Smooth muscle cell (in vitro differentiated cells): Measurements from ENCODE around the gene EFCAB11. TPM values are rescaled to one million over a fixed set of nuclear protein-coding genes. Genes with fewer than 3 reads are reported as not detected.

Experiments used
- DNase-seq: peaks from one replicate; lab custom pipeline; 2025; ENCODE audit not compliant: unreplicated experiment; lab: John Stamatoyannopoulos, UW
- H2AFZ ChIP-seq: fragments of 200-600 bp; sonication (generic); 2 replicates; pipeline ENCODE4 v1.6.0; 2016; ENCODE audit warnings: antibody characterized with exemption, low read depth, mild to moderate bottlenecking
- H3F3A ChIP-seq: fragments of 200-600 bp; sonication (generic); 2 replicates; pipeline ENCODE4 v1.6.0; 2017; ENCODE audit warnings: antibody characterized with exemption, low read depth
- H3K27ac ChIP-seq: fragments of 200-600 bp; sonication (generic); 2 replicates; pipeline ENCODE4 v1.5.1; 2016; ENCODE audit warnings: low read depth, mild to moderate bottlenecking
- H3K27me3 ChIP-seq: fragments of 200-600 bp; sonication (generic); 2 replicates; pipeline ENCODE4 v1.6.1; 2016; ENCODE audit warnings: low read depth, mild to moderate bottlenecking
- H3K36me3 ChIP-seq: fragments of 200-600 bp; sonication (generic); 2 replicates; pipeline ENCODE4 v1.5.1; 2016; ENCODE audit warnings: low read depth
- H3K4me1 ChIP-seq: fragments of 200-600 bp; sonication (generic); 2 replicates; pipeline ENCODE4 v1.5.1; 2016; ENCODE audit warnings: low read depth
- H3K4me2 ChIP-seq: fragments of 200-600 bp; sonication (generic); 2 replicates; pipeline ENCODE4 v1.6.0; 2016; ENCODE audit warnings: mild to moderate bottlenecking
- H3K4me3 ChIP-seq: fragments of 200-600 bp; sonication (generic); 2 replicates; pipeline ENCODE4 v1.5.1; 2016; ENCODE audit warnings: mild to moderate bottlenecking
- H3K79me2 ChIP-seq: fragments of 200-600 bp; sonication (generic); 2 replicates; pipeline ENCODE4 v1.6.0; 2016; ENCODE audit warnings: low read depth, mild to moderate bottlenecking
- H3K9ac ChIP-seq: fragments of 200-600 bp; sonication (generic); 2 replicates; pipeline ENCODE4 v1.6.0; 2016; ENCODE audit warnings: low read depth
- H3K9me3 ChIP-seq: fragments of 200-600 bp; sonication (generic); replicated peaks from 2 replicates; pipeline ENCODE4 v1.5.1; 2016; ENCODE audit warnings: low read depth
- H4K20me1 ChIP-seq: fragments of 200-600 bp; sonication (generic); 2 replicates; pipeline ENCODE4 v1.6.0; 2016; ENCODE audit warnings: low read depth
- WGBS: methylation state at CpG from one replicate; pipeline ENCODE4 v1.1.7; 2016; ENCODE audit warnings: low lambda C conversion rate; 5-methylcytosine and 5-hydroxymethylcytosine counted together
- polyA plus RNA-seq: library from polyadenylated mRNA; unstranded; fragments of >200 nt; fragmentation: Nextera tagmentation; extraction: Ambion mirVana; gene quantifications from 2 replicates; pipeline ENCODE4 v1.2.1, GENCODE V29; 2016
- total RNA-seq: library from RNA; depleted of rRNA; stranded (reverse); fragments of >200 nt; gene quantifications from 2 replicates; pipeline ENCODE4 v1.2.3, GENCODE V29; 2014
- TF ChIP-seq, protein P1 (sequence below): fragments of 200-600 bp; sonication (generic); IDR thresholded peaks from 2 replicates; pipeline ENCODE4 v1.5.1; 2017; ENCODE audit warnings: borderline replicate concordance, mild to moderate bottlenecking, antibody characterized with exemption; ENCODE audit not compliant: insufficient read depth, poor library complexity, severe bottlenecking

The EFCAB11 gene
- total and polyA plus RNA-seq, 2 experiments from 2014 or later, result 3.1 to 9.5 TPM

GRCh38 chr14:89903340-89903952, 51.1 kb downstream of the EFCAB11 start:
- WGBS, result 88% methylated on average over 4 of the region's 4 CpGs
- TF ChIP-seq, protein P1, sequence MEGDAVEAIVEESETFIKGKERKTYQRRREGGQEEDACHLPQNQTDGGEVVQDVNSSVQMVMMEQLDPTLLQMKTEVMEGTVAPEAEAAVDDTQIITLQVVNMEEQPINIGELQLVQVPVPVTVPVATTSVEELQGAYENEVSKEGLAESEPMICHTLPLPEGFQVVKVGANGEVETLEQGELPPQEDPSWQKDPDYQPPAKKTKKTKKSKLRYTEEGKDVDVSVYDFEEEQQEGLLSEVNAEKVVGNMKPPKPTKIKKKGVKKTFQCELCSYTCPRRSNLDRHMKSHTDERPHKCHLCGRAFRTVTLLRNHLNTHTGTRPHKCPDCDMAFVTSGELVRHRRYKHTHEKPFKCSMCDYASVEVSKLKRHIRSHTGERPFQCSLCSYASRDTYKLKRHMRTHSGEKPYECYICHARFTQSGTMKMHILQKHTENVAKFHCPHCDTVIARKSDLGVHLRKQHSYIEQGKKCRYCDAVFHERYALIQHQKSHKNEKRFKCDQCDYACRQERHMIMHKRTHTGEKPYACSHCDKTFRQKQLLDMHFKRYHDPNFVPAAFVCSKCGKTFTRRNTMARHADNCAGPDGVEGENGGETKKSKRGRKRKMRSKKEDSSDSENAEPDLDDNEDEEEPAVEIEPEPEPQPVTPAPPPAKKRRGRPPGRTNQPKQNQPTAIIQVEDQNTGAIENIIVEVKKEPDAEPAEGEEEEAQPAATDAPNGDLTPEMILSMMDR, result no peak
- H3K4me2 ChIP-seq, result no peak overlapping the region
- H2AFZ ChIP-seq, result no peak overlapping the region
- H3K36me3 ChIP-seq, result no peaks in the 10 kb centered on the region
- H3K27me3 ChIP-seq, result no peaks in the 10 kb centered on the region
- H3K4me1 ChIP-seq, result peaks cover 8% of the 10 kb centered on the region
- H3K79me2 ChIP-seq, result no peaks in the 10 kb centered on the region
- no peak overlapping the region for H3K9ac ChIP-seq
- no peak for DNase-seq
- H4K20me1 ChIP-seq, result no peaks in the 10 kb centered on the region
- no peak overlapping the region for H3K4me3 ChIP-seq
- H3K9me3 ChIP-seq, result no peaks in the 10 kb centered on the region
- no peaks in the 10 kb centered on the region for H3F3A ChIP-seq
- H3K27ac ChIP-seq, result no peak overlapping the region

DNA sequence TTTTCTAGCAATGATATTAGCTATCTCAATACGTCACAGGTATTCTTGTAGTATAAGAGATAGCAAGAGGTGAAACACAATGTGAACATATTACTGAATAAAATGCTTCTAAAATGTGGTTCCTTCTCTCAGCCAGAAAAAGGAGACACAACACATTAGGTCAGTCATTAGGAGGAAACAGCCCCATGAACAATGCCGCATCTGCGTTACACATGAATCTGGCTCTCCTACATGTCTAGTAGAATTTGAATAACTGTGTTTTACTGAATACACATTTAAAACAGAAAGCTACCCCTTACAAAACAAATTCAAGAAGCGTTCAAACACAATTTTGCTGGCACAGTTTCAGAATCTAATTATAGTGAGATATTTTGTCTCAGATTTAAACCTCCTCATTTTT, 51.6 kb downstream of the EFCAB11 start:
- no peak for DNase-seq
- Histone ChIP-seq H3K4me3 (no peak overlapping the region), H3F3A (no peaks in the 10 kb centered on the region), H3K9ac (no peak overlapping the region), H3K4me1 (peaks cover 8% of the 10 kb centered on the region), H3K79me2 (no peaks in the 10 kb centered on the region), H3K4me2 (no peak overlapping the region), H4K20me1 (no peaks in the 10 kb centered on the region), H3K9me3 (no peaks in the 10 kb centered on the region), H3K27me3 (no peaks in the 10 kb centered on the region), H3K36me3 (no peaks in the 10 kb centered on the region), H3K27ac (no peak overlapping the region), H2AFZ (no peak overlapping the region)
- TF ChIP-seq, protein P1, result no peak
- 97% methylated on average over 4 of the region's 4 CpGs for WGBS

- 62% methylated on average over 4 of the region's 4 CpGs for WGBS
- Histone ChIP-seq H3K4me2 (peak overlapping the region; percentile 64), H3K36me3 (no peaks in the 10 kb centered on the region), H3K9me3 (no peaks in the 10 kb centered on the region), H3K27ac (peak overlapping the region; percentile 77), H3K27me3 (no peaks in the 10 kb centered on the region), H3F3A (no peaks in the 10 kb centered on the region), H3K4me3 (no peak overlapping the region), H3K4me1 (peaks cover 8% of the 10 kb centered on the region), H4K20me1 (no peaks in the 10 kb centered on the region), H2AFZ (no peak overlapping the region), H3K9ac (peak overlapping the region; percentile 48), H3K79me2 (no peaks in the 10 kb centered on the region)
- TF ChIP-seq, protein P1, result no peak
- DNase-seq, result no peak
These were observed 53.7 kb downstream of the EFCAB11 start for GRCh38 chr14:89900802-89901201.

DNA sequence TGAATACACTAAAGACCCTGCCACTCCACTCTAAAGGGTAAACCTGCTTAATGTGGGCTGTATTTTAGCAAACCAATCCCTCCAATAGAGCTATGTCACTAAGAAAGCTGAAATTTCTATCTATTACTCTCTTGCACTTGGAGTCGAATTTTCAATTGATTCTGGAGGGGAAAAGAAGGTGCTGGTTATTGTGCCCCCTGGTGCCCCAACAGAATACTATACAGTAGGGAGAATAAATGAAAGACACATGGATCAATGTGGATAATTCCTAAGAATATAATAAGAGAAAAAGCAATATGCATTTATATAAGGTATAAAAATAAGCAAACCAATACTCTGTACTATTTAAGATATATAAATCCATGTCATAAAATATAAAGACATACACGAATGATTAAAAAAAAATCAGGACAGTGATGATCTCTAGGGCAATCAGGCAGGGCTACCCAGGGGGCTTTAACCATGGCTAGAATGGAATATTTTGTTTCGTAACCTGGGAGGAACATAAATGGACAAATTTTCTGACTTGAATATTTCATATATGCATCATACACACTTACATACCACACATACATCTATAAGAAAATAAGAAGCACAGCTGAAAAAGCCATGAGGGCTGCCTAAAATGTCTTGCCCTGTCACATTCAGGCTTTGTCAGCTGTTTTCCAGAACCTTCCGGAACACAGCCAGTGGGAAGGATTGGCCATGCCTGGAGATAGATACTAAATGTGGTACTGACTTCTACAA, 54.4 kb downstream of the EFCAB11 start:
- Histone ChIP-seq H2AFZ (no peak overlapping the region), H3K9ac (peak overlapping the region; percentile 48), H3F3A (no peaks in the 10 kb centered on the region), H3K27me3 (no peaks in the 10 kb centered on the region), H4K20me1 (no peaks in the 10 kb centered on the region), H3K36me3 (no peaks in the 10 kb centered on the region), H3K4me2 (peak overlapping the region; percentile 64), H3K79me2 (no peaks in the 10 kb centered on the region), H3K4me1 (peaks cover 8% of the 10 kb centered on the region), H3K4me3 (no peak overlapping the region), H3K27ac (peak overlapping the region; percentile 77), H3K9me3 (no peaks in the 10 kb centered on the region)
- 71% methylated on average over 4 of the region's 4 CpGs for WGBS
- TF ChIP-seq, protein P1, result peak; percentile 48
- DNase-seq, result no peak
